Coronary artery (tissue), 2 donors: ENCODE results near the gene TNS3.
A peak's percentile ranks its signal among the peaks of the same experiment; 100 is the strongest.

ENCODE experiments used
- DNase-seq: peaks from one replicate; pipeline ENCODE4 v3.0.0-alpha.2; 2017; ENCODE audit warnings: low spot score
- H3K27ac ChIP-seq, 2 donors: fragments of 200-600 bp; sonication (generic); one replicate each; pipeline ENCODE4 v1.5.1; 2016 to 2019
- H3K4me3 ChIP-seq: fragments of 200-600 bp; sonication (generic); 2 replicates; pipeline ENCODE4 v1.5.1; 2016; ENCODE audit warnings: mild to moderate bottlenecking, moderate library complexity
- TF ChIP-seq, protein P1 (sequence below): fragments of 200-600 bp; sonication (generic); IDR thresholded peaks from one replicate; pipeline ENCODE4 v1.5.1; 2019; ENCODE audit warnings: antibody characterized with exemption

TNS3 gene

DNA sequence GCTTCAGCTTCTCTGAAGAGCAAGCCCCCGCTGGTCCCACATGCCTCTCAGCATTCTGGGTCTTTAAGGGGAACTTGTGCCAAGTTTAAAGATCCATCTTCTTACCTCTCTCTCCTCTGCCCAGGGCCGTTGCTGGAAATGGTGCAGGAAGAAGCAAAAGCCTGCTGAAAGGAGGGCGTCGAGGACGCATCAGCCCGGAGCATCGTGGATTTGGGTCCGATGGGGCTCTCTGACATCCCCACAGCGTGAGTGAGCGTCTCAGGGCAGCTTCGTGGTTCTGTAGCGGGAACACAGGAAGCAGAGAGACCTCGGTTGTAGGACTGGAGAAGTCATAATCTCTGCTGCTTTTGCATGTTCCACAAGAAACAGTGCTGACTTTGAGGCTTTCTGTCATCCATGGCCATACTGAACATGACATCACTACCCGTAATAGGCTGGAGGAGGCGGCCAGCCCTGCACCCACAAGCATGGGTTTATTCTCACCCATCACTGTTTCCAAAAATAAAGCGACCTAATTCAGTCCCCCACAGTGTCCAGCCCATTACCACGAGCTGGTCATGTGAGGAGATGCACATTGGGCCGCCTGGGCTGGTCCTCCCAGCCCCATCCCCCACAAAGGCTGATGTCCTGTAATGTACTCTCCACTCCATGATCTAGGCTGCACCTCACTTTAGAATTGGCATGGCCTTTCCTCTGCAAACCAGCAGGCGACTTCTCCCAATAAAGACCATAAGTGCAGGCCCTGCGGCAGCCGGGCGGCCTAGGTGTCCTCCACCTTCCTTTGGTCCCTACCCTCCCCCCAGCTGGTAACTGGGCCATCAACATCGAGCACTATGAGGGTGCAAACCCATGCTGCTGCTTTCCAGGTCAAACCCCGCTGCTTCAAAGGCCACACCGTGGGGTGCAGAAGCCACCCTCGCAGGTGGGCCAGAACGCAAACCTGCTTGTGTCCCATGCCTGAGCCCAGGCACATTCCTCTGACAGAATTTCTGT is 276.9 kb downstream of the TNS3 start:
- Histone ChIP-seq H3K4me3 (no peak overlapping the region), H3K27ac (no peak overlapping the region)
- TF ChIP-seq, protein P1, sequence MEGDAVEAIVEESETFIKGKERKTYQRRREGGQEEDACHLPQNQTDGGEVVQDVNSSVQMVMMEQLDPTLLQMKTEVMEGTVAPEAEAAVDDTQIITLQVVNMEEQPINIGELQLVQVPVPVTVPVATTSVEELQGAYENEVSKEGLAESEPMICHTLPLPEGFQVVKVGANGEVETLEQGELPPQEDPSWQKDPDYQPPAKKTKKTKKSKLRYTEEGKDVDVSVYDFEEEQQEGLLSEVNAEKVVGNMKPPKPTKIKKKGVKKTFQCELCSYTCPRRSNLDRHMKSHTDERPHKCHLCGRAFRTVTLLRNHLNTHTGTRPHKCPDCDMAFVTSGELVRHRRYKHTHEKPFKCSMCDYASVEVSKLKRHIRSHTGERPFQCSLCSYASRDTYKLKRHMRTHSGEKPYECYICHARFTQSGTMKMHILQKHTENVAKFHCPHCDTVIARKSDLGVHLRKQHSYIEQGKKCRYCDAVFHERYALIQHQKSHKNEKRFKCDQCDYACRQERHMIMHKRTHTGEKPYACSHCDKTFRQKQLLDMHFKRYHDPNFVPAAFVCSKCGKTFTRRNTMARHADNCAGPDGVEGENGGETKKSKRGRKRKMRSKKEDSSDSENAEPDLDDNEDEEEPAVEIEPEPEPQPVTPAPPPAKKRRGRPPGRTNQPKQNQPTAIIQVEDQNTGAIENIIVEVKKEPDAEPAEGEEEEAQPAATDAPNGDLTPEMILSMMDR, result no peak
- DNase-seq, result peak; percentile 55

DNA sequence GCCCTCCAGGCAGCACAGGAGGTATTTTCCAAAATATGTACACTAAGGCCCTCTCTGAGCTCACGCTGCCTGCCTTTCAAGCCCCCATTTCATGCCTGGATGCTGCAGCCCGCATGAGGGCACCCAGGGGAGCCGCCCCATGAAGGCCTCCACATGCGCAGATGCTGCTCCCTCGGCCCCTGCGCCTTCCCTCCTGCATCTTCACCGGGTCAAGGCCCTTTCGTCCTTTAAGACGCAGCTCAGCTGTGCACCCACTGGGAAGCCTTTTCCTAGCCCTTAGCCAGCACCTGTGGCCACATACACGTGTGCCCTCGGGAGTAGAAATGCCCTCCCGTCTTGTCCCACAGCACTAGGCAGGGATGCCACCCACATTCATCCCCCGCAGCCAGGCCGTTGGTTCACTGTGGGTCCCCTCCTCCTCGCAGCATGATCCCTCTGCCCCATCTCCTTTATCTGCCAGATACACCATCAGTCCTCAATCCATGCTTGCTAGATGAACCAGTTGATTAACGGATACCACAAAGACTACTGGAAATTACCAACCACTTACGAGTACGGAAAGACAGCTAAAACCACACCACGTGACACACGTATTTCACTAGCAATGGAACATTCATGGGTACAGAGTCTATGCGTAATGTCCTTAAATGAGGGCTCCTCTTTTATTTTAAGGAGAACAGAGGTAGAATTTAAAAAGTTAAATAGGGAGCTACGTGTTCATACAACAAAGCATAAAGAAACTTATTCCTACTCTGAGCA is 278.0 kb downstream of the TNS3 start:
- TF ChIP-seq, protein P1, result no peak
- no peak overlapping the region for H3K4me3 ChIP-seq
- peak overlapping the region in 1 of 2 donors; percentile 73 for H3K27ac ChIP-seq
- DNase-seq, result peak; percentile 41

DNA sequence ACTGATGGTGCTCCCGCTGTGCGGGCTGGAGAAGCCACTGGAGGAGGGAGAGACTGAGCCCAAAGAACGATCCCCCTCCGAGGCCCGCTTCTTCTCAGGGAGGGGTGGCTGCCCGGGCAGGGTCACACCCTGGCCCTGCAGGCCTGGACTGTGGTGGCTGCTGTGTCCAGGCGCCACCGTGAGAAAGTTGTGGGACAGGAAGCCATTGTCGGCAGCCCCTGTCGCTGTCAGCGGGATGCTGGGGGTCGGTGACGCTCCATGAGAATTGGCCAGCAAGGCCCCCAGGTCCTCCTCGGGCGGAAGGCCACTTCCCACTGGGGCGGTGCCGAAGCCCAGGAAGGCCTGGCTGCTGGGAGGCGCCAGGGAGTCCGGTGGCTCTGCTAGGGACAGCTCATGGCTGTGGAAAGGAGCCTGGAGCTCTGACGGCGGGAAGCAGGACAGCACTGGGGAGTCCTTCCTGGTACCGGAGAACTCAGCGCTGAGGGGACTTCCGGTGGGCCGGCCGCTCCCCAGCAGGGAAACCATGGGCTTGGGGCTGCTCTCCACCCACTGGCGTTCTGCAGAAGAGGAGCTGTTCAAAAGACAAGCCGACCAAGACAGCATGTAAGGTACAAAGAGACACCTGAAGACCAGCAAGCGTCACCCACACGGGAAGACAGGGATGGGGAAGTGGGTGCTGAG is 278.8 kb downstream of the TNS3 start:
- TF ChIP-seq, protein P1, result no peak
- Histone ChIP-seq H3K27ac (peak overlapping the region in 1 of 2 donors; percentile 73), H3K4me3 (no peak overlapping the region)
- peak; percentile 65 for DNase-seq

DNA sequence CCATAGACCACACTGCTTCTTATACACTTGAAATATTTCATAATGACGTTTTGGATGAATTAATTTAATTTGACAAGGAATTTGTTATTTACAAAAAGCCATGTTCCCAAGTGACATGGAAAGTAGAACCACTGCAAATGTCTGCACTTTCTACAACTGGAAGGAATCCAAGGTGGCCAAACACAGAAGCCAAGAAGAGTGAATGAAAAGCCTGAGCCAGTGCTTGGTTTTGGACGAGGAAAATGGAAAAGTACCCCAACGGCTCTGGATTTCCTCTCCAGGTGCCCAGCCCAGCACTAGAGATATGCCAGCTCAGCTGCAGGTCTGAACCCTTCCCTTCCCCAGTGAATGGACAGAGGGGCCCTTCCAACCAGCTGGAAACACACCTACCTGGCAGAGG is 279.4 kb downstream of the TNS3 start:
- TF ChIP-seq, protein P1, result no peak
- no peak for DNase-seq
- Histone ChIP-seq H3K27ac (peak overlapping the region in 1 of 2 donors; percentile 73), H3K4me3 (no peak overlapping the region)

DNA sequence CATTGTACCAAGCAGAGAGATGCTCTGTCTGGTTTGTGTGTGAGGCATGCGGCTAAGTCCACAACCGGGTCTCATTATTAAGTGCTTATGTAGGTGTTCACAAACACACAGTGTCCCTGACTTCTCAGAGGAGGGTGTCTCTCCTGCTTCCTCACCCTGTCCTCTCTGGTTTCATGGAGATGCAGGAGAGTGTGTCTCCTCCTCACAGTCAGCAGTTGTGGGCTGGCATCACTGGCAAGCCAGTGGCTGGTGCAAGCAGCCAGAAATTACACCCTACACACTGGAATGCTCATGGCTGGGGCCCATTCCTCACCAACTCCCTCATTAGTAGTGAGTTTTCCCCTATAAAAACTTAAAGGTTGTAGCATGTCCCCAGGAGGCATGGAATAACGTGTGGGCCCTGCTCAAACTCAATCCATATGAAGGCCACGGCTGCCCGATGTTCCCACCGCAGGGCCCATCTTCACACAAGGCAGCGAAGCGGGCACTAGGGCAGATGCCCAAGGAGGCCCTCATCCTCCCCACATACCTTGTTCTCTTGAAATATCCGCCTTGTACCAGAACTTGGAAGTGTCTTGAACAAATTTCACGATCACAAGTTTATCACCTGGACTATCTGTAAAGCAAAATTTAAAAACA is 280.1 kb downstream of the TNS3 start:
- TF ChIP-seq, protein P1, result no peak
- DNase-seq, result peak; percentile 40
- no peak overlapping the region for H3K4me3 ChIP-seq
- no peak overlapping the region for H3K27ac ChIP-seq

DNA sequence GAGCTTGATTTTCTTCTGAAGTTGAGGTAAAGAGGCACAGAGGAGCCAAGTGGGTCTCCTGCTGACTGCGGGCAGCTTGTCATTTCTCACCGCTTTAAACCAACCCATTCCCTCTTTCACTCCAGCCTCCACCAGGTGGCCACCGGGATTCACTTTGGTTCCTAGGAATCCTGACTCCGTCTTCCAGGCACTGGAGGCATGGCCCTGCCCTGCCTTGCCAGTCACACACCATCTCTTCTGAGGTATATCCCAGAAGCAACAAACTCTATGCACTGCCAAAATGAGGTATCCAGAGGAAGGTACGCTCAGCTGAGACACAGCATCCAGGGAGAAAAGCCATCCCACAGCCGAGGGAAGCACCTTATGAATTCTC is 280.8 kb downstream of the TNS3 start:
- DNase-seq, result peak; percentile 49
- H3K27ac ChIP-seq, result no peak overlapping the region
- TF ChIP-seq, protein P1, result no peak
- no peak overlapping the region for H3K4me3 ChIP-seq
